CD4-positive, alpha-beta T cell treated with Interleukin-10 for 1 hour (primary cell): Measurements from ENCODE around the gene HDAC4.
"Not testable (repeated sequence)": the region's sequence is repeated elsewhere in the genome, so short reads cannot be mapped to it uniquely, and the experiment has no call there.

Experiments
- DNase-seq: peaks from one replicate; pipeline ENCODE4 v3.0.0-alpha.2; 2020

Gene HDAC4

DNA sequence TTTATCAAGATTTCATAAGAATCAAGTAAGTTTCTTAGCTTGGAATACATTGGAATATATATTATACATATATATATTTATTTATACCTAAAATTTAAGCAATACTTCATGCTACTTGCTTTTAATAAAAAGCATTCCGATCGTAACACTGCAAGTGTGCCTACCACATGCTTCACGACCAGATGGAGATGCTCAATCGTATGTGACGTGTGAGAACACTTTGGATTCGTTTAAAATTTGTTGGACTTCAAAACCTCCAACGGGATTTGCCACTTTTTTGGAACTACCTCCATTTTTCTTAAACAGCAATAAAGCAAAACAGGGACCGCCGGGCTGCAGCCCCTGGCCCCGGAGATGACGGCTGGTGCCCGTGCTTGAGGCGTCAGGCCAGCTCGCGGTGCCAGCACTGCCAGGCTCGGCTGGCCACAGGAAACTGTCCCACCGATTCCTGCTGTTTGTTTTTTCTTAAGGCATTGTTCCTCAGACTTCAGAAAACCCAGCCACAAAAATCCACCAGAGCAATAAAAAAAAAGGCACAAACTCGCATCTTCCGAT is 348.9 kb downstream of the HDAC4 start:
- DNase-seq, result no peak

DNA sequence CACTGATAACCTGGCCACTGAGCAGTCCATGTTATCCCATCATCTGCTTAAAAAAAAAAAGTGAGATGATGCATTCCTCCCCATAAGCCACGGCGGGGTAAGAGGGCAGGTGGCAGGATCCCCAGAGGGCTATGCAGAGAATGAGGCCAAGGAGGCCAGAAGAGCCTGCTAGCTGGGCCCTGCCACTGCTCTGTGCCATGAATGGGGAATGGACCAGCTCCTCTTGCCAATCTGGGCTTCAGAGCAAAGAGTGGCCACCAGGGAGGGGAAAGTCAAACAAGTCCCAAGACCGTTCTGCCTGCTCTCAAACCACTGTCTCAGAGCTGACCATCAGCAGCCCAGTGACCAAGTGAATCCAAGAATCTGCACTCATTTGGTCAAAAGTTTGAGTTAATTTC is 350.6 kb downstream of the HDAC4 start:
- no peak for DNase-seq

DNA sequence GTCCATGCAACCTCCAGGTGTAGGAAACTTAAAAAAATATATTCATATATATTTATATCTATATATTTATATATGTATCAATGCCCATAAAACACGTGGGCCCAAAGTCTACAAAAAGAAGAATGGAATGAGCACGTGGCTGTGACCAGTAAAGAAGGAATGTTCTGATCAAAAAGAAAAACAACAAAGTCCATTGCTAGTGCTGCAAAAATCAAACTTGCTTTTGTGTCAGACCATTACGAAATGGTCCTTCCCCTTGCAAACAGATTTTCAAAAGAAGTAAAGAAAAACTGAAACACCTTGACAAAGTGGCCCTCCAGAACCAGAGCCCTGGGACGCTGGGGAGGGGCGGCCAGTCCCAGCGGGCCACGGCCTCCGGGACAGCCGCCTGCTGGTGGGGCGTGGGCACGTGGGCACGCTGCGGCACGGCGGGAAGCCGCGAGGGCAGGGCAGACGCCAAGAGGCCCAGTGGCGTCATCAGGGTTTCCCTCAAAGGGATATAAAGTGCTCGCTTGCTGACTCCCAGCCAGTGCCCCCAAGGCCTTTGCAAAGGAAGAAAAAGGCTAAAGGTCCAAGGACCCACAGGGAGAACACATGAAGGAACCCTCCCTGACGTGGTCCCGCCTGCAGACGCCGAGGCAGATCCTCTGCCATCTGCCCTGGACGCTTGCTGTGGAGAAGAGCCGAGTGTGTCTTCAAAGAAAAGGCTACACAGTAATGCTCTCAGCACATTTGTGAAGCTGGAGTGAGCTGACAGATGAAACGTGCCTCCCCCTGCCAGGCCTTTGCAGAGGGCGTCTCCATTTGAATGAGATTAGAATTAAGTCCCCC is 351.2 kb downstream of the HDAC4 start:
- DNase-seq, result no peak

DNA sequence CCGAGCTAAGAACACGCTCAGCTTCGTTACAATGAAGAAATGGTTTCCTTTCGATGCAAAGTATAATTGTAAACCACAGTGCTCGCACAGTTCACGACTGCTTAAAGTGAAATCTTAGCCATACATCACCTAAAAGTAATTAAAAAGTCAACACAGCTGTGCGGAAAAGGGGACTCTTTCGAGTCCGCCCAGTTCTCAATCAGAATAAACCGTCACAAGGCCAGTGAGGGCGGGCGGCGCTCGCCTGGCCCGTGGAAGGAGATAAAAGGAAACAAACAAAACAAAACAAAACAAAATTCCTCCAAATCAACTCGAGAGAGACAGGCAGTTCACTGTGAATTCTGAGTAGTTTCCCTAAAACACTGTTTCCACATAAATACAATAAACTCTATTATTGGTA is 352.1 kb downstream of the HDAC4 start:
- no peak for DNase-seq

DNA sequence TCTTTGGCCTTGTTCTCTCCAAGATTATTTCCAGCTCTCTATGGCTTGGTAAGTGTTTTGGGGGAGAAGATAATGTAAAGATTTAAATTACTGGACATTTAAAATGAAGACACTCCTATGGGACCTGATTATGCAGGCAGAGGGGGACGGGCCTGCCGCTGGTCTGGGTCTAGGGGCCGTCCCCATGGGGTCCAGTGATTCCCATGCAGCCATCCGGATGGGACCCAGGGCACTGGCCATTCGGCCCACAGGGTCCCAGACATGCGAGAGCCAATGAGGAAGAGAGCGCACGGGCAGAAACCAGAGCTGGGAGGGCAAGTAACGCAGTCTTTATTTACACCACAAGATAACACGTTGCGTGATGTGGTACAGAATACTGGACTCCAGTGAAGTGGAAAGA is 353.0 kb downstream of the HDAC4 start:
- DNase-seq, result no peak

DNA sequence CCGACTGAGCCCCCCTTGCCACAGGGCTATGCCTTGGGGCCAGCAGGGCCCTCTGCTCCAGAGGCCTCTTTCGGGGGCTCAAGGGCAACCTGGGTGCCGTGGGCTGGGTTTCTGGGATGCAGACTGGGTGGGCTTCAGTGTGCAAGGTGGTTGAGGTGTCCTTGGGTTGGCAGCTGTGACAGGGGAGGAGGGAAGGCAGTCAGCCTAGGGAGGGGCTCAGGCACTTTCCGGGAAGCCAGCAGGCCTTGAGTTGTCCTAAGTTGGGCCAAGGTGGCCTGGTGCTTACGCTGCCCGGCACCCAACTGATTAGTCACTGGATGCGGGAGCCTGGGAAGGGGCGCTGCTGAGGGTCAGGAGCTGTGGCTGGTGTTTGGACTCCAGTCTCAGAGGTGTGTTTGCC is 353.4 kb downstream of the HDAC4 start:
- DNase-seq, result no peak

DNA sequence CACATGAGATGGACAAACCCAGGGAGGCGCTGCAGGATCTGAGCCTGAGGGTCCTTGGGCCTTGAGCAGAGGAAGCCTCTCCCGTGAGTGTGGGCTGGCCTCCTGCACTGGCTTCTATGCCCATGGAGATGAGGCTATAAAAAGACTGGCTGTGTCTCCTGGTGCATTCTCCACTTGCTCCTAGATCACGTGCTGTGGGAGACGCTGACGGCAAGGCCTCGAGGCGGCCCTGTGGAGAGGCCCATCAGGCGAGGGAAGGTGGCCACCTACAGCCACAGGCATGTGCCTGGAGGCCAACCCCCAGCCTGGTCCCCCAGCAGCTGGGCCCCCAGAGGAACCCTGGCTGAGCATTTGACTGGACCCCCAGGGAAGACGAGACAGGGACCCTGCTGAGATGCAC is 354.0 kb downstream of the HDAC4 start:
- no peak for DNase-seq

DNA sequence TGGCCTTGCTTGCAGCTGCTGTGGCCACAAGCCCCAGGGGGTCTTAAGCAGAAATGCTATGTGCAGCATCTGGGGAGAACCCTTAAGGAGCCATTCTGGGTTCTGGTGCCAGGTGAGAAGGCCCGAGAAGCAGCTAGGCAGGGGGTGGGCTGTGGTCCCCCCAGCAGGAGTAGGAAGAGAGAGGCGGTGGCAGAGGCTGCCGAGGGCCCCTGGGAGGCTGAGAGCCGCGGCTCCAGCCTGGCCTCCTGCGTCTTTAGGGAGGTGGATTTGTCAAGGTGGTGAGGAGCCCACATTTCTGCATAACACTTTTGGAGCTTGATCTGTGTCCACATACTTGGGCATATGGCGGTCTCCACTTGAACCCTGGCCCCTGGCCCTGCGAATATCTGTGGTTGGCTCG is 356.5 kb downstream of the HDAC4 start:
- DNase-seq, result no peak

DNA sequence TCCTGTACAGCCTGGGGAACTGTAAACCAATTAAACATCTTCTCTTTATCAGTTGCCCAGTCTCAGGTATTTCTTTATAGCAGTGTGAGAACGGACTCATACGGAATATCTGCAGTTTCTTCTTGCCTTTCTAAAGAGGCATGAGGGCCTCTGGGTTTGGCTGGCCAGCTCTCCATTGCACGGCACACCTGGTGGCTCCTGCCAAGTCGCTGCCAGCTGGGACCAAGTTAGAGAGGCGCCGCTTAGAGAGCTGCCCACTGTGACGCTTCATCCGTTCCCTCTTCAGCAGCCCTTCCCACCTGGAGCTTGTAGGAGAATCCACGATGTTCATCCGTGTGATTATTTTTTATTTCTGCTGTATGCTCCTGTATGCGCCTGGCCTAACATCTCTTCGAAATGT is 357.5 kb downstream of the HDAC4 start:
- DNase-seq, result no peak

DNA sequence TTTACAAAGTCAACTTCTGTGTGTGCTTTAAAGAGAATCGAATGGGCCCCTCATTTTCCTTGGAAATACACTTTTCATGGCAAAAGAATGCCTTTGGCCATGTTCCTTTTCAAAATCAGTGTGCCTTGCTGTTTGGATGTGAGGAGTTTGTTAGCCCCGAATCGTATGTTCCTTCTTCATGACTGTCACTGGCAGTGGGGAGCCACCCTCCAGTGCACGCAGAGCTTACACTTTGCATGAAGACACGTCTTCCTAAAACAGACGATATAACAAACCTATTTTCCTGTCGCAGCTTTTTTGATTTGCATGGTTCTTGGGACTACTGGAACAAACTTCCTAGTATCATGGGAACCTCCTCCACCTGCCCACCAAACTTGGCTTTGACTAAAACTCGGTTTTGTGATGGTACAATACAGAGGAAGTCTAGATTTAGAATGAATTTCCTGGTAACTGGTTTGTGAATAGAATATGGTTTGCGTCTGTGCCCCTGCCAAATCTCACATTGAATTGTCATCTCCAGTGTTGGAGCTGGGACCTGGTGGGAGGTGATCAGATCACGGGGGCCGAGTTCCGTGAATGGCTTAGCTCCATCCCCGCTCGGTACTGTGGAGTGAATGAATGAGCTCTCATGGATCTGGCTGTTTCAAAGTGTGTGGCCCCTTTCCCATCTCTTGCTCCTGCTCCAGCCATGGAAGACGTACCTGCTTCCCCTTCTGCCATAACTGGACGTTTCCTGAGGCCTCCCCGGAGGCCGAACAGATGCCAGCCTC is 358.1 kb downstream of the HDAC4 start:
- no peak for DNase-seq

DNA sequence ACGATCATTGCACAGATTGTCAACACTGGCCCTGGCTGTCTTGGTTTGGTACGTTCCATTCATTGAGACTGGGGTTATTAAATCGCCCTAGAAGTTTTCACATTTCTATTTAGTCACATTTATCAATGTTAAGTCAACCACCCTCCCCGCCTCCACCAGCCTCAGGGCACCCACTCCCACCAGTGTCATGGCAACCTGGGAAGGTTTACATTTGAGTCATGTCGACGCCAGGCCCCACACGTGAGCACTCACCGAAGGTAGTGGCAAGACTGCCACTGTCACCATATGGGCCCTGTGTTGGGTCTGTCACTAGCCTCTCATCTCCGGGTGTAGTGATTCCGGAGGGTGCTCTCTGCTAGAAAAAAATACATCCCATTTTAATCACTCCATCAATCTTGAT is 358.8 kb downstream of the HDAC4 start:
- DNase-seq, result no peak

DNA sequence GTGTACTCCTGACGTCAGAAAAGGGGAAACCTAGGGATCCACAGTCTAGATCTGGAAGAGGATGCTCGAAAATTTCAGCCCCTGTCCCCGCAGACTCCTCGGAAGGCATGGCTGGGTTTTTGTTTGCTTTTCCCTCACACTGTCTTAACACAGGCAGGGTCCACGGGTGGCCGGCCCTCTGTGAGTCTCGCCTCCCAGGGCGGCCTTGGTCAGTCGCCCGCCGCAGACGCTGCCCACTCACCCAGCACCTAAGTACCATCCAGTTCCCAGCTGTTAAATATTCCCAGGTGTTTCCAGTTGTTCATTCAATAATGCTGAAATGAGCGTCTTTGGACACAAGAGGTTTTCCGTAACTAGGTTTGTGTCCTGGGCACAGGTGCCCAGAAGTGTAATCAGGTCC is 359.8 kb downstream of the HDAC4 start:
- no peak for DNase-seq

DNA sequence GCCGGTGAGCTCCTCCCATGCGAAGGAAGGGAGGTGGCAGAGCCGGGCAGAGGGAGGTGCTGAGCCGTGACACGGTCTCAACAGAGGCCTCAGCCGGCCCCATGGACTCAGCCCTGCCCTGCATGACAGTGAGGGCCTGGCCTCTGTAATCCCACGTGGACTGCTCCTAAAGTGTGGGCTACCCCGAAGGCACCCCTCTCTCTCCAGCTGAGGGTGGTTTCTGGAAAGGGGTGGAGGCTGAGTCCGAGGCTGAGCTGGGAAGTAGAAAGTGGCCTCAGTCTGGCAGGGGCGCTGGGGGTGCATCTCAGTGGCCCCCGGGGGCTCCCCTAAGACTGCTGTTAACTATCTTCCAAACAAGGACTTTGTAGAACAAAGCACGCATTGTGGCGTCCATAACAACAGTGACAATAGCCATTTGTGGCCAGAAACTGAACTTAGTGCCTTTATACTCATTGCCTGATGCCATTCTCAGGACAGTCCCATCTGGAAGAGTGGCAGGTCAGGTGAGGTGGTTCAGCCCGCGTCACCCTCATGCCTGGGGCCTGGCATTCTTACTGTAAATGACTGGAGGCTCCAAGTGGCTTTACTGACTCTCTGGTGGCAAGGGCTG is 360.6 kb downstream of the HDAC4 start:
- no peak for DNase-seq

DNA sequence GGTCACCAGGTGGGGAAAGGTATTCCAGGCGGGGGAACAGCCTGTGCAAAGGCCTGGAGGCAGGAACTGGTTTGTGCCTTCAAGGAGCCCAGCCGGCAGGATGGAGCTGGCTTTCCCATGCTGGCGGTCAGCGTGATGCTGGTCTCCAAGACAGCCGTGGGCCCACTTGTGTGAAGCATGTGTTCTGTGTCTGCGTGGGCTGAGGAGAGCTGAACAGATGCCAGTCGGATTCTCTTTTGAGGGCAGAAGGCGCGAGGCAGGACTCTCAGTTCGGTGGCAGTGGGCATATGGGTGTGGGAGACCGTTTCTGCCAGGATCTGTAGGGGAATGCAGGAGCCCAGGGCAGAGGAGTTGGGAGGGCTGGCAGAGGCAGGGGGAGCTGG is 361.4 kb downstream of the HDAC4 start:
- no peak for DNase-seq

DNA sequence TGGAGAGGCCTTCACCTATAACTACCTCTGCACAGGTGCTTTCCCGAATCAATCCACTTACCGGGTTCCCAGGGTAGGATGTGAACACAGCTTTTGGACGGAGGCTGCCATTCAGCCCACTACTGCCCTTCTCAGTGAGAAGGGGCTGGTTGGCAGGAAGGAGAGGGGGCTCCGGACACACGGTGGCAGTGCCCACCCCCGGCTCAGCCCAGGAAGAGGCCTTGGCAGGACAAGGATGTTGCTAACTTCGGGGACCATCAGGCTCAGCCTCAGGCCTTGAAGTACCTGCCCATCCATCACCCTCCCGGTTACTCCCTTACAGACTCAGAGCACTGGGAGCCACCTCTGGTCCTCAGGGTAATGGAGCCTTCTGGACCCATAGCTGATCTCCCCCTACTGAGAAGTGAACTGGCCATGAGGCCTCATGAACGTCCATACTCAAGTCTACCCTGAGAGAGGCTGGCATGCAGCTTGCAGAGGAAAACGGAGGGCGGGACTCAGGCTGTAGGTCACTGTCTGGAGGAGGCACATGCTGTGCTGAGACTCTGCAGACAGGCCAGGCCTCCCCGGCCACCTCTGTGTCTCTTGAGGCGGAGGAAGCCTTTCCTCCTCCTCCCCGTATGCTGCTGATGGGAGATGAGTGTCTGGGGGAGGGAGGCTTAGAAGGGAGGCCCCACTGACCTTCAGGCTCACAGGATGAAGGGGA is 361.9 kb downstream of the HDAC4 start:
- no peak for DNase-seq

DNA sequence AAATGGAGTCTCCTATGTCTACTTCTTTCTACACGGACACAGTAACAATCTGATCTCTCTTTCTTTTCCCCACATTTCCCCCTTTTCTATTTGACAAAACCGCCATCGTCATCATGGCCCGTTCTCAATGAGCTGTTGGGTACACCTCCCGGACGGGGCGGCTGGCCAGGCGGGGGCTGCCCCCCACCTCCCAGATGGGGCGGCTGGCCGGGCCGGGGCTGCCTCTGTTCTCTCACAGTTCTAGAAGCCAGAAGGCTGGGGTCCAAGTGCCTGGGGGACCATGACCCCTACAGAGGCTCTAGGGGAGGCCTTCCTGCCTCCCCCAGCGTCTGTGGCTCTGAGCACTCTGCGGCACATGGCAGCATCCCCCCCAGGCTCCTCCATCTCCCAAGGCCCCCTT is 362.5 kb downstream of the HDAC4 start:
- DNase-seq, result not testable (repeated sequence)

DNA sequence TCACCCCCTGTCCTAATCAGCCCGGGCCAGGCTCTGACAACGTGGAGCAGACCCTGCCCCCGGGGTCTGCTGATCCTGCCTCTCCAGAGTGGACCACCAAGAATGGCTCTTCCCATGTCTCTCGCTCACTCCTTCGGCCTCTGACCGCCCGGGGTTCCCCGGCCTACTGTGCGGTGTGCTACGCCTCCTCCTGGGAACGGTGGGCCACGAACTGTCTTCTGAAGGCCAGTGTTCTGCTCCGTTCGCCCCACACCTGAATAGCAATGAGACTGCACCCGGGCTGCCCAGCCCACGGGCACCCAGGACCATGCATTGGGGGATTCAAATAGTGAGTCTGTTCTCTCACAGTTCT is 363.3 kb downstream of the HDAC4 start:
- DNase-seq, result no peak

DNA sequence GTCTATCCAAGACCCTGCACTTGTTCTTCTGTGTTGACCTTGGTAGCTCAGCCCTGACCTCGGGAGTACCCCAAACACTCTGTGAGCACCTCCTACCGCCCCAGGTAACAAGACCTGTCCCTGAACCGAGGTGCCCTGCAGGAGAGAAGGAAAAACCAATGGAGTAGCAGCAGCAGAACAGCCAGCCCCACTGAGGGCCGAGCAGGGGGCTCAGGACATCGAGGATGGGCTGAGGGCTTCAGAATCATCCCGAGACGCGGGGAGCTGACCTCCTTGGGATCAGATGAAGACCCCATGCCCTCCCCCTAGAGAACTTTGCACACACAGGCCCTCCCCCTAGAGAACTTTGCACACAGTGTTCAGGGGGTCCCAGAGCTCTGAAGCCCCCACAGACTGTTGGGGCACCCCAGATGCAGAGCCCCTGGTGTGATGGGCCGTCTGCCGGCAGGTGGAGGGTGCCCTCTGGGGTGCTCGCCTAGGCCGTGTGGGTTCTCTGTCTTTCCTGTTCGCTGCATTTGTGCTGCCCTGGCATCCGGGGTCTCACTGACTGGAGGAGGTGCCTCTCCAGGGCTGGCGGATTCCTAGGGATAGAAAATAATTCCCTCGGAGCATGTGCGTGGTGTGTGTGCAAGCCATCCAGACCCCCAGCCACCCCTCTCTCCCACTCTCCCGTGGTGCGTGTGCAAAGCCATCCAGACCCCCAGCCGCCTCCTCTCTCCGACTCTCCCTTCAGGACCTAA is 363.8 kb downstream of the HDAC4 start:
- DNase-seq, result no peak

DNA sequence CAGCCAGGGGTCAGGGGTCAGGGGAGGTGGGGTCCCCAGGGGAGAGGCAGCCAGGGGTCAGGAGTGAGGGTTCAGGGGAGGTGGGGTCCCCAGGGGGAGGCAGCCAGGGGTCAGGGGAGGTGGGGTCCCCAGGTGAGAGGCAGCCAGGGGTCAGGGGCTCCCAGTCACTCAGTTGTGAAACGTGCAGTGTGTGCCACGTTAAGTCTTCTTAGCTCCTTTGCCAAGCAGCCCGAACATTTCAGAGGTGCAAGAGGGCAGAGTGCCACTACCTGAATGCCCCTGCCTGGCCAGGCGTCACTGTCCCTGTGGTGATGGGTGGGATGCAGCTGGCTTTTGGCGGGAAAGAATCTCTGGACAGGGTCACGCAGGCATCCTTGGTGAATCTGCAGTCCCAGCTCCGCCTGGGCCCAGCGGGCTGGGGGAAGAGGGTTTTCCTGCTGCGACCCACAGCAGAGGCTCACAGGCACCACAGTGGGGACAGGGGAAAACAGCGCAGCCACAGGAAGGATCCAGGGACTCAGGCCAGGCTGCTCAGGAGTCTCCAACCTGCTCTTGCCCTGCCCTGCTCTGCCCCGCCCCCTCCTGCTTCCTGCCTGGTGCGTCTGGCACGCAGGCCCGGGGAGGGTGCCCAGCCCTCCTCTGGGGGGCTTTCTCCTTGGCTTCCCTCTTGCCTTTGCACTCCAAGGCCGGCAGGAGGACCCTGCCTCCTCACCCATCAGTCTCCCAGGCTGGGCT is 364.7 kb downstream of the HDAC4 start:
- no peak for DNase-seq

DNA sequence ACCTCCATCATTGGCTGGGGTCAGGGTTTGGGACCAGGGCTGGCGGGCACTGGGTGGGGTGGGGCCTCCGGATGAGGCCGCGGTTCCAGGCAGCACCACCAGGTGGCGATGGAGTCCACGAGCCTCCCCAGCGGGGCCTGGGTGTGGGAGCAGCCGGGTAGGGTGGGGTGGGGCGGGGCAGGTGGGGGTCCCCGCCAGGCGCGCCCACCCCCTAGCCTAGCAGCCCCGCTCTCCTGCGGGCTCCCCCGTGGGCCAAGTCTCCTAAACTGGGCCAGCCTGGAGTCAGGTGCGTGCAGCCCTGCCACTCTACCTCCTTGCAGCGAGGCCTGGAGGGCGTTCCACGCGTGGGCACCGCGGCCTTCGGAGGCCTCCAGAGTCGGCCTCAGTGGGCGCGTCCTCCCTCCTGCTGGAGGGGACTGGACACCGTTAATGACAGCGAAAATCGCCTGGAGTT is 365.4 kb downstream of the HDAC4 start:
- peak; percentile 61 for DNase-seq

DNA sequence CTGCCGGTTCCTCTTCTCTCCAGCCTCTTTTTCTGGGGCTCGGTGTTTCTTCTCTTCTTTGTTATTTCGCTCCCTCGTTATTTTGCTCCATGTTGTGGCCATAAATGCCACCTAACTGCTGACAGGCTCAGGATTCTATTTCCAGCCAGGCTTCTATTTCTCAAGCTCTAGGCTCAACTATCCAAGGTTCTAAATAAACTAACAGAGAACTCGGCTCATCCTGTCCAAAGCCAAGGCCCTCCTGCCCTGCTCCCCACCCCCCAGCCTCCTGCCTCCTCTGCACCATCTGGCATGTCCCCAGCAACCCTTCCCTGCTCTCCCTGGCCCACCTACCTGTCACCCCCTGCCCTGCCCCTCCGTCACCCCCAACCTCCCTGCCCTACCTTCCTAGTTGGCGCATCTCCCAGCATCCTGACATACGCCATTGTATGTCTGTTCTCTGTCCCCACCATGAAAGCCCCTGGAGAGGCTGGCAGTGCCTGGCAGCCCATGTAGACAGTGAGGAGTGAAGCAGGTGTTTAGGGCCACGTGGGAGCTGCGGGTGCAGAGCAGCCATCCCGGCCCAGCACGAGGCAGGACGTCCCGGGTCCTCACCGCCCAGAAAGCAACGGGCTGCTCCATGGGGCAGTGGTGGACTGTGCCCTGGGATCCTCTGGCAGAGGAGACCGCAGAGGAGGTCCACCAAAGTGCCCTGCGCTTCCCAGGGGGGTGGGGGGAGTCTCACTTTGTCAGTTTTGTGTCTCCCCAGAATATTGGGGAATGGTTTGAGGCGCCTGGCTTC is 366.1 kb downstream of the HDAC4 start:
- no peak for DNase-seq
